Parathyroid adenoma (tissue), 2 donors: ENCODE measurements around the gene C1orf74.

Experiments
- H2AFZ ChIP-seq: fragments of 300-600 bp; sonication (generic); one replicate; pipeline ENCODE4 v1.7.0; 2017; ENCODE audit warnings: antibody characterized with exemption, mild to moderate bottlenecking
- H3K27ac ChIP-seq: fragments of 300-600 bp; sonication (generic); one replicate; pipeline ENCODE4 v1.7.0; 2017
- H3K27me3 ChIP-seq: fragments of 300-600 bp; sonication (generic); one replicate; pipeline ENCODE4 v1.7.0; 2017; ENCODE audit warnings: low read length; ENCODE audit not compliant: control insufficient read depth, insufficient read depth
- H3K36me3 ChIP-seq: fragments of 300-600 bp; sonication (generic); one replicate; pipeline ENCODE4 v1.7.0; 2017; ENCODE audit warnings: low read length; ENCODE audit not compliant: control insufficient read depth, insufficient read depth
- H3K4me1 ChIP-seq: fragments of 300-600 bp; sonication (generic); one replicate; pipeline ENCODE4 v1.7.0; 2017; ENCODE audit warnings: control low read depth
- H3K4me2 ChIP-seq: fragments of 300-600 bp; sonication (generic); one replicate; pipeline ENCODE4 v1.7.0; 2017; ENCODE audit warnings: low read length
- H3K4me3 ChIP-seq: fragments of 300-600 bp; sonication (generic); one replicate; pipeline ENCODE4 v1.7.0; 2017; ENCODE audit warnings: low read depth, low read length
- H3K79me2 ChIP-seq: fragments of 300-600 bp; sonication (generic); one replicate; pipeline ENCODE4 v1.7.0; 2017; ENCODE audit warnings: control low read depth
- H3K9ac ChIP-seq: fragments of 300-600 bp; sonication (generic); one replicate; pipeline ENCODE4 v1.7.0; 2017; ENCODE audit warnings: mild to moderate bottlenecking
- H3K9me3 ChIP-seq: fragments of 300-600 bp; sonication (generic); one replicate; pipeline ENCODE4 v1.7.0; 2017; ENCODE audit warnings: low read length; ENCODE audit not compliant: control insufficient read depth
- TF ChIP-seq, protein P1 (sequence below): fragments of 300-600 bp; sonication (generic); IDR thresholded peaks from one replicate; pipeline ENCODE4 v1.7.0; 2017; ENCODE audit warnings: antibody characterized with exemption, mild to moderate bottlenecking
- donor health status: primary hyperparathyroidism.

The C1orf74 gene

GRCh38 chr1:209791920-209792319 is 7.6 kb upstream of the C1orf74 start:
- H3K36me3 ChIP-seq: no peaks in the 10 kb centered on the region
- no peak overlapping the region for H3K27ac ChIP-seq
- H3K4me1 ChIP-seq: no peaks in the 10 kb centered on the region
- H3K4me3 ChIP-seq: no peak overlapping the region
- H3K79me2 ChIP-seq: no peaks in the 10 kb centered on the region
- TF ChIP-seq, protein P1, sequence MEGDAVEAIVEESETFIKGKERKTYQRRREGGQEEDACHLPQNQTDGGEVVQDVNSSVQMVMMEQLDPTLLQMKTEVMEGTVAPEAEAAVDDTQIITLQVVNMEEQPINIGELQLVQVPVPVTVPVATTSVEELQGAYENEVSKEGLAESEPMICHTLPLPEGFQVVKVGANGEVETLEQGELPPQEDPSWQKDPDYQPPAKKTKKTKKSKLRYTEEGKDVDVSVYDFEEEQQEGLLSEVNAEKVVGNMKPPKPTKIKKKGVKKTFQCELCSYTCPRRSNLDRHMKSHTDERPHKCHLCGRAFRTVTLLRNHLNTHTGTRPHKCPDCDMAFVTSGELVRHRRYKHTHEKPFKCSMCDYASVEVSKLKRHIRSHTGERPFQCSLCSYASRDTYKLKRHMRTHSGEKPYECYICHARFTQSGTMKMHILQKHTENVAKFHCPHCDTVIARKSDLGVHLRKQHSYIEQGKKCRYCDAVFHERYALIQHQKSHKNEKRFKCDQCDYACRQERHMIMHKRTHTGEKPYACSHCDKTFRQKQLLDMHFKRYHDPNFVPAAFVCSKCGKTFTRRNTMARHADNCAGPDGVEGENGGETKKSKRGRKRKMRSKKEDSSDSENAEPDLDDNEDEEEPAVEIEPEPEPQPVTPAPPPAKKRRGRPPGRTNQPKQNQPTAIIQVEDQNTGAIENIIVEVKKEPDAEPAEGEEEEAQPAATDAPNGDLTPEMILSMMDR: no peak
- H3K27me3 ChIP-seq: no peaks in the 10 kb centered on the region
- no peaks in the 10 kb centered on the region for H3K9me3 ChIP-seq
- H3K9ac ChIP-seq: no peak overlapping the region
- no peak overlapping the region for H3K4me2 ChIP-seq
- no peak overlapping the region for H2AFZ ChIP-seq

- H2AFZ ChIP-seq: no peak overlapping the region
- H3K27ac ChIP-seq: no peak overlapping the region
- no peak overlapping the region for H3K4me3 ChIP-seq
- H3K4me1 ChIP-seq: no peaks in the 10 kb centered on the region
- H3K79me2 ChIP-seq: no peaks in the 10 kb centered on the region
- H3K9ac ChIP-seq: no peak overlapping the region
- H3K36me3 ChIP-seq: no peaks in the 10 kb centered on the region
- H3K27me3 ChIP-seq: no peaks in the 10 kb centered on the region
- H3K4me2 ChIP-seq: no peak overlapping the region
- TF ChIP-seq, protein P1: no peak
- no peaks in the 10 kb centered on the region for H3K9me3 ChIP-seq
Observed at GRCh38 chr1:209790286-209791193, 6.2 kb upstream of the C1orf74 start.

GRCh38 chr1:209789245-209789644 is 4.9 kb upstream of the C1orf74 start:
- Histone ChIP-seq H3K4me1 (no peaks in the 10 kb centered on the region), H3K4me3 (no peak overlapping the region), H3K4me2 (no peak overlapping the region), H3K27me3 (no peaks in the 10 kb centered on the region), H2AFZ (no peak overlapping the region), H3K36me3 (no peaks in the 10 kb centered on the region), H3K9ac (no peak overlapping the region), H3K9me3 (no peaks in the 10 kb centered on the region), H3K27ac (no peak overlapping the region), H3K79me2 (no peaks in the 10 kb centered on the region)
- TF ChIP-seq, protein P1: no peak

GRCh38 chr1:209787551-209787950 is 3.2 kb upstream of the C1orf74 start:
- Histone ChIP-seq H3K27ac (no peak overlapping the region), H3K79me2 (no peaks in the 10 kb centered on the region), H3K4me3 (peak overlapping the region; percentile 28), H3K4me1 (no peaks in the 10 kb centered on the region), H3K27me3 (no peaks in the 10 kb centered on the region), H2AFZ (no peak overlapping the region), H3K9me3 (no peaks in the 10 kb centered on the region), H3K4me2 (peak overlapping the region; percentile 60), H3K9ac (no peak overlapping the region), H3K36me3 (no peaks in the 10 kb centered on the region)
- TF ChIP-seq, protein P1: no peak

- Histone ChIP-seq H3K4me1 (no peaks in the 10 kb centered on the region), H3K4me3 (no peak overlapping the region), H3K9me3 (no peaks in the 10 kb centered on the region), H3K27me3 (no peaks in the 10 kb centered on the region), H2AFZ (no peak overlapping the region), H3K9ac (no peak overlapping the region), H3K27ac (no peak overlapping the region), H3K4me2 (no peak overlapping the region), H3K36me3 (no peaks in the 10 kb centered on the region), H3K79me2 (no peaks in the 10 kb centered on the region)
- TF ChIP-seq, protein P1: no peak
Observed at GRCh38 chr1:209786146-209786545, 1.8 kb upstream of the C1orf74 start.
